NB4 (cell line): Measurements from ENCODE around the gene ACADVL.

Experiments used
- DNase-seq: peaks from one replicate; pipeline ENCODE4 v3.0.0; 2010; ENCODE audit warnings: low read depth
- H3K4me3 ChIP-seq: one replicate; pipeline ENCODE4 v1.5.1; 2011; ENCODE audit warnings: mild to moderate bottlenecking, low read depth, low read length, moderate library complexity
- CTCF ChIP-seq: IDR thresholded peaks from one replicate; pipeline ENCODE4 v1.5.1; 2012; ENCODE audit warnings: low read depth, low read length
- MAX ChIP-seq: IDR thresholded peaks from 2 replicates; pipeline ENCODE4 v1.6.1; 2011; ENCODE audit warnings: low read depth, low read length
- MYC ChIP-seq: IDR thresholded peaks from 2 replicates; pipeline ENCODE4 v1.6.1; 2011; ENCODE audit warnings: low read depth, low read length
- POLR2A ChIP-seq: IDR thresholded peaks from 2 replicates; pipeline ENCODE4 v1.6.1; 2011; ENCODE audit warnings: mild to moderate bottlenecking; ENCODE audit not compliant: insufficient read length; ENCODE audit errors: extremely low read depth

Gene ACADVL

GRCh38 chr17:7222093-7222971 lies 2.6 kb downstream of the ACADVL start:
- H3K4me3 ChIP-seq: no peak overlapping the region
- TF ChIP-seq CTCF: no peak
- no peak for TF ChIP-seq POLR2A
- TF ChIP-seq MAX: no peak
- TF ChIP-seq MYC: no peak
- peak; percentile 9 for DNase-seq

- TF ChIP-seq POLR2A (no peak), CTCF (no peak), MYC (no peak), MAX (no peak)
- no peak overlapping the region for H3K4me3 ChIP-seq
- DNase-seq: no peak
These were observed 3.2 kb downstream of the ACADVL start for GRCh38 chr17:7222972-7223292.

- no peak overlapping the region for H3K4me3 ChIP-seq
- TF ChIP-seq CTCF (no peak), MAX (no peak), POLR2A (no peak), MYC (no peak)
- no peak for DNase-seq
These were observed 3.6 kb downstream of the ACADVL start for GRCh38 chr17:7223375-7223774.

GRCh38 chr17:7224110-7224509 lies 4.4 kb downstream of the ACADVL start:
- TF ChIP-seq POLR2A (no peak), CTCF (no peak), MYC (no peak), MAX (no peak)
- no peak overlapping the region for H3K4me3 ChIP-seq
- no peak for DNase-seq

- TF ChIP-seq MYC (no peak), POLR2A (no peak), MAX (no peak), CTCF (no peak)
- no peak for DNase-seq
These were observed 4.9 kb downstream of the ACADVL start for GRCh38 chr17:7224661-7225111.

More at GRCh38 chr17:7224661-7225111, 4.9 kb downstream of the ACADVL start:
- no peak overlapping the region for H3K4me3 ChIP-seq
